NCI-H82 (cell line): ENCODE measurements around the gene SRRM5.
"Not testable (repeated sequence)": the region's sequence is repeated elsewhere in the genome, so short reads cannot be mapped to it uniquely, and the experiment has no call there.

Source experiments
- DNase-seq: peaks from one replicate; lab custom pipeline; 2025; lab: John Stamatoyannopoulos, UW

Gene SRRM5

GRCh38 chr19:43611788-43612187 is at the start of gene SRRM5:
SRRM5 (plus strand) TSS chr19:43612088; CDS start chr19:43612122, 34 bp downstream.
- DNase-seq: no peak

GRCh38 chr19:43562226-43562697 is 49.6 kb upstream of the SRRM5 start:
- DNase-seq: no peak

- no peak for DNase-seq
These were observed 49.1 kb upstream of the SRRM5 start for GRCh38 chr19:43562698-43563241.

- no peak for DNase-seq
These were observed 48.0 kb upstream of the SRRM5 start for GRCh38 chr19:43563816-43564457.

GRCh38 chr19:43564800-43565199 is 47.1 kb upstream of the SRRM5 start:
- DNase-seq: no peak

- DNase-seq: no peak
These were observed 42.2 kb upstream of the SRRM5 start for GRCh38 chr19:43569657-43570056.

- DNase-seq: peak; percentile 21
These were observed 41.6 kb upstream of the SRRM5 start for GRCh38 chr19:43570174-43570791.

- no peak for DNase-seq
These were observed 39.7 kb upstream of the SRRM5 start for GRCh38 chr19:43572171-43572588.

- peak; percentile 70 for DNase-seq
These were observed 37.3 kb upstream of the SRRM5 start for GRCh38 chr19:43574424-43575155.

GRCh38 chr19:43575156-43575950 is 36.5 kb upstream of the SRRM5 start, which contains the start of the genes PINLYP and XRCC1:
PINLYP (plus strand) TSS chr19:43575801; CDS start chr19:43577192, 1,391 bp downstream.
XRCC1 (minus strand) TSS chr19:43575527; CDS start chr19:43575458, 69 bp downstream.
- peak; percentile 100 for DNase-seq

- DNase-seq: no peak
These were observed 35.7 kb upstream of the SRRM5 start for GRCh38 chr19:43575955-43576878.

GRCh38 chr19:43578787-43579186 is 33.1 kb upstream of the SRRM5 start:
- DNase-seq: no peak

- DNase-seq: no peak
These were observed 30.4 kb upstream of the SRRM5 start for GRCh38 chr19:43581467-43581866.

- DNase-seq: no peak
These were observed 29.4 kb upstream of the SRRM5 start for GRCh38 chr19:43582495-43582894.

GRCh38 chr19:43584484-43584883 is 27.4 kb upstream of the SRRM5 start:
- no peak for DNase-seq

GRCh38 chr19:43586346-43586745 is 25.5 kb upstream of the SRRM5 start:
- DNase-seq: no peak

GRCh38 chr19:43587029-43587428 is 24.9 kb upstream of the SRRM5 start:
- not testable (repeated sequence) for DNase-seq

GRCh38 chr19:43589277-43589676 is 22.6 kb upstream of the SRRM5 start:
- no peak for DNase-seq

- DNase-seq: no peak
These were observed 22.2 kb upstream of the SRRM5 start for GRCh38 chr19:43589678-43590077.
